Fibroblast of the aortic adventitia (primary cell): ENCODE measurements around the gene ALG12. TPM values are rescaled to one million over a fixed set of nuclear protein-coding genes. Genes with fewer than 3 reads are reported as not detected.

ENCODE experiments used
- DNase-seq: peaks from one replicate; pipeline ENCODE4 v3.0.0-alpha.2; 2010; ENCODE audit warnings: low read depth
- H3K4me3 ChIP-seq: 2 replicates; pipeline ENCODE4 v1.5.1; 2011; ENCODE audit warnings: low read depth, mild to moderate bottlenecking, control low read depth, low read length, moderate library complexity
- total RNA-seq: library from RNA; depleted of rRNA; stranded (reverse); fragments of >200 nt; gene quantifications from 2 replicates; pipeline ENCODE4 v1.2.3, GENCODE V29; 2012; ENCODE audit warnings: low replicate concordance
- TF ChIP-seq, protein P1 (sequence below): IDR thresholded peaks from 2 replicates; pipeline ENCODE4 v1.5.1; 2011; ENCODE audit warnings: mild to moderate bottlenecking, low read length, control low read depth, inconsistent platforms; ENCODE audit not compliant: insufficient read depth

Gene ALG12
- total RNA-seq, 1 donor: 19.9 TPM

DNA sequence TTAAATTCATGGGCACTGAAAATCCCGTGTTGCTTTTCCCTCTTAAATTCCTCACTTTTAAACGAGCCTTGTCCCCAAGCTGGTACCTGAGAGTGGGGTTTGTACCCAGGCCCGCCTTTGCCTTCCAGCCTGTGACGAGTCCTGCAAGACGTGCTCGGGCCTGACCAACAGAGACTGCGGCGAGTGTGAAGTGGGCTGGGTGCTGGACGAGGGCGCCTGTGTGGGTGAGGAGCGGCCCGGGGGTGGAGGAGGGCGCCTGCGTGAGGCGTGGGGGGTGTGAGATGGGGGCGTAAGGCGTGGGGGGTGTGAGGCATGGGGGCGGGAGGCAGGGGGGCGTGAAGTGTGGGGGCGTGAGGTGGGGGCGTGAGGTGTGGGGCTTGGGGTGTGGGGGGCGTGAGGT, 4.2 kb upstream of the ALG12 start:
- TF ChIP-seq, protein P1, sequence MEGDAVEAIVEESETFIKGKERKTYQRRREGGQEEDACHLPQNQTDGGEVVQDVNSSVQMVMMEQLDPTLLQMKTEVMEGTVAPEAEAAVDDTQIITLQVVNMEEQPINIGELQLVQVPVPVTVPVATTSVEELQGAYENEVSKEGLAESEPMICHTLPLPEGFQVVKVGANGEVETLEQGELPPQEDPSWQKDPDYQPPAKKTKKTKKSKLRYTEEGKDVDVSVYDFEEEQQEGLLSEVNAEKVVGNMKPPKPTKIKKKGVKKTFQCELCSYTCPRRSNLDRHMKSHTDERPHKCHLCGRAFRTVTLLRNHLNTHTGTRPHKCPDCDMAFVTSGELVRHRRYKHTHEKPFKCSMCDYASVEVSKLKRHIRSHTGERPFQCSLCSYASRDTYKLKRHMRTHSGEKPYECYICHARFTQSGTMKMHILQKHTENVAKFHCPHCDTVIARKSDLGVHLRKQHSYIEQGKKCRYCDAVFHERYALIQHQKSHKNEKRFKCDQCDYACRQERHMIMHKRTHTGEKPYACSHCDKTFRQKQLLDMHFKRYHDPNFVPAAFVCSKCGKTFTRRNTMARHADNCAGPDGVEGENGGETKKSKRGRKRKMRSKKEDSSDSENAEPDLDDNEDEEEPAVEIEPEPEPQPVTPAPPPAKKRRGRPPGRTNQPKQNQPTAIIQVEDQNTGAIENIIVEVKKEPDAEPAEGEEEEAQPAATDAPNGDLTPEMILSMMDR: no peak
- no peak for DNase-seq
- H3K4me3 ChIP-seq: no peak overlapping the region

- TF ChIP-seq, protein P1: no peak
- no peak for DNase-seq
- H3K4me3 ChIP-seq: no peak overlapping the region
Observed at GRCh38 chr22:49921508-49922278, 3.5 kb upstream of the ALG12 start.

DNA sequence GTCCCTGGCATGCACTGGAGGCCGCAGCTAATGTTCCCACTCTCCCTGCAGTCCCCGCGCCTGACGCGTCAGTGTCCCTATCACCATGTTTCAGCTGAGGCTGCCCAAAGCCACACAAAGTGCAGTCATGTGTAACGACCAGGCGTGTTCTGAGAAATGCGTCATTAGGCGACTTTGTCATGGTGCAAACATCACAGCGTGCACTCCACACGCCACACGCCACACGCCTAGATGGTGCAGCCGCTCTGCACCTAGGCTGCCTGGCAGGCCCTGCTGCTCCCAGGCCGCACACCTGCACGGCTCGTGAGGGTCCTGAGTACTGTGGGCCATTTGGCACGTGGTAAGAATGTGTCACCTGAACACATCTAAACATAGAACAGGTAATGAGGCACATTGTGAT, 2.6 kb upstream of the ALG12 start:
- DNase-seq: no peak
- TF ChIP-seq, protein P1: no peak
- no peak overlapping the region for H3K4me3 ChIP-seq

DNA sequence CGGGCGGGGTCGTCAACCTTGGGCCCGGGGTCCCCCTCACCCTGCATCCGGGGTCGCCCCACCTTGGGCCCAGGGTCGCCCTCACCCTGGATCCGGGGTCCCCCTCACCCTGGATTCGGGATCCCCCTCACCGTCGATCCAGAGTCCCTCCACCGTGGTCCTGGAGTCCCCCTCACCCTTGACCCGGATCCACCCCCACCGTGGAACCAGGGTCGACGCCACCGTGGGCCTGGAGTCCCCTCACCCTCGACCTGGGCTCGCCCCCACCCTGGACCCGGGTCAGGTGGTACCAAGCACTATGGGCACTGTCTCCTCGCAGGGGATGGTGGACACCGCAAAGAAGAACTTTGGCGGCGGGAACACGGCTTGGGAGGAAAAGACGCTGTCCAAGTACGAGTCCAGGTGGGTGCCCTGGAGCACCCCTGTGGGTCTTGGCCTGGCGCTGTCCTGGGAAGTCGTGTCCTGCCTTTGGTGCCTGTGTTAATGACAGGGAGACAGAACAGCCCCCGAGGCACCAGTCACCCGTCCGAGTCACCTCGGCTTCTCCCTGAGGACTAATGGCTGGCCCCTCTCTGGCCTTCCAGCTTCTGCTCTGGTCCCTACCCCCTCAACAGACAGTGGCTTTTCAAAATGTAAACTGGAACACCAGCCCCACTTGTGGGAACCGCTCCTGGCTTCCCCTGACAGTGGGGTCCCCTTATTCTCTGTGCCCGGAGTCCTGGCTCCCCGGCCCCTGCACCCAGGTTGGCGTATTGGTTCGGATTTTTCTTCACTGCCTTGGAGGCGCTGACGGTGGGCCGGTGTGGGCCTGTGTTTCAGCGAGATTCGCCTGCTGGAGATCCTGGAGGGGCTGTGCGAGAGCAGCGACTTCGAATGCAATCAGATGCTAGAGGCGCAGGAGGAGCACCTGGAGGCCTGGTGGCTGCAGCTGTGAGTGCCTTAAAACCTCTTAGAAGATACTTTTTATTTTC, 958 bp upstream of the ALG12 start:
- TF ChIP-seq, protein P1: no peak

DNA sequence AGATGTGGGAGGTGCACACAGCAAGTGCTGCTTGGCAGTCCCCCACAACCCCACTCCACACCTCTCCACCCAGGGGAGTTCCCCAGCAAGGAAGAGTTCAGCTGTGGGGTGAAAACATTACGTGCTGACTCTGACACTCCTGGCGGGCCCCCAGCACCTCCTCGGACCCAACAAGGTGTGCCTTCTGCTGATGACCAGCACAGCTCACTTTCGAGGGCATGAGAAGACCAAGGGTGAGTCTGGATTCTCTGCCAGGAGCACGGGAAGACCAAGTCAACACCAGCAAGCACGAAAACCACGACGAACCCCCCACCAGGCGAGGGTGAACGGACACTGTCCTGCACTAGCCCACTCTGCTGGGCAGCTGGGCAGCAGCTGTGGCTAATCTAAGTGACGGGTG, 1.4 kb downstream of the ALG12 start:
- no peak for DNase-seq
- TF ChIP-seq, protein P1: no peak
- no peak overlapping the region for H3K4me3 ChIP-seq

More for the DNA sequence above, 958 bp upstream of the ALG12 start:
- H3K4me3 ChIP-seq: peak overlapping the region; percentile 73
- no peak for DNase-seq

- no peak for DNase-seq
- H3K4me3 ChIP-seq: no peak overlapping the region
- TF ChIP-seq, protein P1: no peak
Observed at GRCh38 chr22:49915610-49916009, 2.6 kb downstream of the ALG12 start.
